ENCODE measurements around the gene ZNF892.

DNA sequence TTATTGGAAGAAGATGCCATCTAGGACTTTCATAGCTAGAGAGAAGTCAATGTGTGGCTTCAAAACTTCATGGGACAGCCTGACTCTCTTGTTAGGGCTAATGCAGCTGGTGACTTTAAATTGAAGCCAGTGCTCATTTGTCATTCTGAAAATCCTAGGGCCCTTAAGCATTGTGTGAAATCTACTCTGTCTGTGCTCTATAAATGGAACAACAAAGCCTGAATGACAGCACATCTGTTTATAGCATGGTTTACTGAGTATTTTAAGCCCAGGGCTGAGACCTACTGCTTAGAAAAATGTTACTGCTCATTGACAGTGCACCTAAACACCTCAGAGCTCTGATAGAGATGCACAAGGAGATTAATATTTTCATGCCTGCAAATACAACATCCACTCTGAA is 30.8 kb downstream of the ZNF892 start:
- TF ChIP-seq, protein P1, sequence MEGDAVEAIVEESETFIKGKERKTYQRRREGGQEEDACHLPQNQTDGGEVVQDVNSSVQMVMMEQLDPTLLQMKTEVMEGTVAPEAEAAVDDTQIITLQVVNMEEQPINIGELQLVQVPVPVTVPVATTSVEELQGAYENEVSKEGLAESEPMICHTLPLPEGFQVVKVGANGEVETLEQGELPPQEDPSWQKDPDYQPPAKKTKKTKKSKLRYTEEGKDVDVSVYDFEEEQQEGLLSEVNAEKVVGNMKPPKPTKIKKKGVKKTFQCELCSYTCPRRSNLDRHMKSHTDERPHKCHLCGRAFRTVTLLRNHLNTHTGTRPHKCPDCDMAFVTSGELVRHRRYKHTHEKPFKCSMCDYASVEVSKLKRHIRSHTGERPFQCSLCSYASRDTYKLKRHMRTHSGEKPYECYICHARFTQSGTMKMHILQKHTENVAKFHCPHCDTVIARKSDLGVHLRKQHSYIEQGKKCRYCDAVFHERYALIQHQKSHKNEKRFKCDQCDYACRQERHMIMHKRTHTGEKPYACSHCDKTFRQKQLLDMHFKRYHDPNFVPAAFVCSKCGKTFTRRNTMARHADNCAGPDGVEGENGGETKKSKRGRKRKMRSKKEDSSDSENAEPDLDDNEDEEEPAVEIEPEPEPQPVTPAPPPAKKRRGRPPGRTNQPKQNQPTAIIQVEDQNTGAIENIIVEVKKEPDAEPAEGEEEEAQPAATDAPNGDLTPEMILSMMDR (IDR thresholded peaks at IDR 0.05; ENCODE audit: insufficient read depth, low read length), result no peak
- TF ChIP-seq POLR2AphosphoS5 (IDR thresholded peaks at IDR 0.05; ENCODE audit: low read depth) (no peak), GABPA (IDR thresholded peaks at IDR 0.05; ENCODE audit: low read depth) (no peak)
- TF ChIP-seq, protein P2, sequence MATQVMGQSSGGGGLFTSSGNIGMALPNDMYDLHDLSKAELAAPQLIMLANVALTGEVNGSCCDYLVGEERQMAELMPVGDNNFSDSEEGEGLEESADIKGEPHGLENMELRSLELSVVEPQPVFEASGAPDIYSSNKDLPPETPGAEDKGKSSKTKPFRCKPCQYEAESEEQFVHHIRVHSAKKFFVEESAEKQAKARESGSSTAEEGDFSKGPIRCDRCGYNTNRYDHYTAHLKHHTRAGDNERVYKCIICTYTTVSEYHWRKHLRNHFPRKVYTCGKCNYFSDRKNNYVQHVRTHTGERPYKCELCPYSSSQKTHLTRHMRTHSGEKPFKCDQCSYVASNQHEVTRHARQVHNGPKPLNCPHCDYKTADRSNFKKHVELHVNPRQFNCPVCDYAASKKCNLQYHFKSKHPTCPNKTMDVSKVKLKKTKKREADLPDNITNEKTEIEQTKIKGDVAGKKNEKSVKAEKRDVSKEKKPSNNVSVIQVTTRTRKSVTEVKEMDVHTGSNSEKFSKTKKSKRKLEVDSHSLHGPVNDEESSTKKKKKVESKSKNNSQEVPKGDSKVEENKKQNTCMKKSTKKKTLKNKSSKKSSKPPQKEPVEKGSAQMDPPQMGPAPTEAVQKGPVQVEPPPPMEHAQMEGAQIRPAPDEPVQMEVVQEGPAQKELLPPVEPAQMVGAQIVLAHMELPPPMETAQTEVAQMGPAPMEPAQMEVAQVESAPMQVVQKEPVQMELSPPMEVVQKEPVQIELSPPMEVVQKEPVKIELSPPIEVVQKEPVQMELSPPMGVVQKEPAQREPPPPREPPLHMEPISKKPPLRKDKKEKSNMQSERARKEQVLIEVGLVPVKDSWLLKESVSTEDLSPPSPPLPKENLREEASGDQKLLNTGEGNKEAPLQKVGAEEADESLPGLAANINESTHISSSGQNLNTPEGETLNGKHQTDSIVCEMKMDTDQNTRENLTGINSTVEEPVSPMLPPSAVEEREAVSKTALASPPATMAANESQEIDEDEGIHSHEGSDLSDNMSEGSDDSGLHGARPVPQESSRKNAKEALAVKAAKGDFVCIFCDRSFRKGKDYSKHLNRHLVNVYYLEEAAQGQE (IDR thresholded peaks at IDR 0.05; ENCODE audit: insufficient replicate concordance, low read depth), result no peak
